Measurements from ENCODE around the gene MAPK9.

DNA sequence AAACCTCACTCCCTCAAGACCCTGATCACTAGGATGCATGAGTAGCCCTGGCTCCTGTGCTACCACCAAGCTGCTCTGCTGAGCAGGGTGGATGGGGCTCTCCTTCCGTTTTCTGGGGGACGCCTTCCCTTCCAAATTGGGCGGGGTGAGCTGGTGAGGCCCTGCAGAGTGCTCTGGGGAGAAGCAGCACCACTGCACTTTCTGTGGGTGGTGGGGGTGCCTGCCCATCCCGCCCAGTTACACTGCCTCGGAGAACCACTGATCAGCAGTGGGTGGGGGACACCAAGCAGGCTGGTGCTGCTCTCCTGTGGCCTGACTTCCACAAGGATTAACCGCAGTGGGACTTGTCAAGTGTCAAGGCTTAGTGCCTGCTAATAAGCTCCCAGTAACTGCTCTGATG is 42.3 kb upstream of the MAPK9 start:
- TF ChIP-seq EZH2 (IDR thresholded peaks at IDR 0.05; ENCODE audit: insufficient read depth, poor library complexity, severe bottlenecking) (no peak), EZH2phosphoT487 (IDR thresholded peaks at IDR 0.05; ENCODE audit: insufficient read depth, low read depth) (no peak)
